ENCODE results near the gene NEK3.

DNA sequence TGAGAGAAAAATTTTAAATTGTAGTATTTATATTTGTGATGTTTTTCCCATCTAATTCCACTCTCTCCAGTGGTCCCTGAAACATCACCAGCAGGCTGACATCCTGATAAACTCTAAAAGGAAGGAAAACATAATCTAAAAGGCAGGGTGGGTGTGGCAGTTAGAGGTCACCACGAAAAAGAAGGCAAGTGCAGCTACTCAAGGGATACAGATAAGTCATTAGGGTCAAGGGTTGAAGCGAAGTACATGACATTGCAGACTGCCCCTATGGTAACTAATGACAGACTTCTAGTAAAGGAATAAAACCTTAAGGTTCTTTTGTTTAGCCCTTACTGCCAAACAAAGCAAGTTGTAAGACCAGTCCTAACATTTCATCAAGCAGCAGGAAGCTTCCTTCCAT is 6.0 kb upstream of the NEK3 start:
- TF ChIP-seq, protein P1, sequence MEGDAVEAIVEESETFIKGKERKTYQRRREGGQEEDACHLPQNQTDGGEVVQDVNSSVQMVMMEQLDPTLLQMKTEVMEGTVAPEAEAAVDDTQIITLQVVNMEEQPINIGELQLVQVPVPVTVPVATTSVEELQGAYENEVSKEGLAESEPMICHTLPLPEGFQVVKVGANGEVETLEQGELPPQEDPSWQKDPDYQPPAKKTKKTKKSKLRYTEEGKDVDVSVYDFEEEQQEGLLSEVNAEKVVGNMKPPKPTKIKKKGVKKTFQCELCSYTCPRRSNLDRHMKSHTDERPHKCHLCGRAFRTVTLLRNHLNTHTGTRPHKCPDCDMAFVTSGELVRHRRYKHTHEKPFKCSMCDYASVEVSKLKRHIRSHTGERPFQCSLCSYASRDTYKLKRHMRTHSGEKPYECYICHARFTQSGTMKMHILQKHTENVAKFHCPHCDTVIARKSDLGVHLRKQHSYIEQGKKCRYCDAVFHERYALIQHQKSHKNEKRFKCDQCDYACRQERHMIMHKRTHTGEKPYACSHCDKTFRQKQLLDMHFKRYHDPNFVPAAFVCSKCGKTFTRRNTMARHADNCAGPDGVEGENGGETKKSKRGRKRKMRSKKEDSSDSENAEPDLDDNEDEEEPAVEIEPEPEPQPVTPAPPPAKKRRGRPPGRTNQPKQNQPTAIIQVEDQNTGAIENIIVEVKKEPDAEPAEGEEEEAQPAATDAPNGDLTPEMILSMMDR (conservative IDR thresholded peaks at IDR 0.05; ENCODE audit: low read depth, low read length): no peak
- no peak for TF ChIP-seq EZH2phosphoT487 (IDR thresholded peaks at IDR 0.05; ENCODE audit: borderline replicate concordance, low read length)
